Liver (tissue), 9 donors: ENCODE data around the gene KRTAP22-1. TPM values are rescaled to one million over a fixed set of nuclear protein-coding genes. Genes with fewer than 3 reads are reported as not detected.

Source experiments
- DNase-seq: peaks from one replicate; pipeline ENCODE4 v3.0.0-alpha.2; 2017; ENCODE audit warnings: low spot score
- H3K27ac ChIP-seq, 2 donors: one replicate each; pipeline ENCODE4 v1.7.0; 2013; ENCODE audit warnings: inconsistent platforms in 2 of 2, low read length in 2 of 2, control low read depth in 1 of 2, low read depth in 1 of 2, mild to moderate bottlenecking in 1 of 2
- H3K27me3 ChIP-seq, 4 donors: one replicate each; pipeline versions ENCODE4 v1.6.1 to v1.7.0; 2013; ENCODE audit warnings: low read length in 3 of 4, inconsistent platforms in 1 of 4, mild to moderate bottlenecking in 1 of 4, moderate library complexity in 1 of 4; ENCODE audit not compliant: control insufficient read depth in 4 of 4, insufficient read depth in 4 of 4
- H3K36me3 ChIP-seq, 4 donors: one replicate each; pipeline versions ENCODE4 v1.6.1 to v1.7.0; 2013; ENCODE audit warnings: low read length in 3 of 4, mild to moderate bottlenecking in 3 of 4, low read depth in 1 of 4, moderate library complexity in 1 of 4; ENCODE audit not compliant: control insufficient read depth in 4 of 4, insufficient read depth in 3 of 4
- H3K4me1 ChIP-seq, 4 donors: one replicate each; pipeline versions ENCODE4 v1.6.1 to v1.7.0; 2013; ENCODE audit warnings: low read length in 3 of 4, mild to moderate bottlenecking in 3 of 4, moderate library complexity in 1 of 4; ENCODE audit not compliant: control insufficient read depth in 4 of 4, insufficient read depth in 4 of 4
- H3K4me3 ChIP-seq, 3 donors: one replicate each; pipeline versions ENCODE4 v1.6.1 to v1.7.0; 2013; ENCODE audit warnings: low read length in 3 of 3, control low read depth in 1 of 3, low read depth in 1 of 3, mild to moderate bottlenecking in 1 of 3
- H3K9ac ChIP-seq, 2 donors: one replicate each; pipeline ENCODE4 v1.7.0; 2013; ENCODE audit warnings: low read length in 2 of 2, mild to moderate bottlenecking in 2 of 2, moderate library complexity in 2 of 2, control low read depth in 1 of 2, low read depth in 1 of 2
- H3K9me3 ChIP-seq, 4 donors: one replicate each; pipeline versions ENCODE4 v1.6.1 to v1.7.0; 2013; ENCODE audit warnings: low read length in 3 of 4; ENCODE audit not compliant: control insufficient read depth in 4 of 4
- EGR1 ChIP-seq, 2 donors: IDR thresholded peaks; 2 replicates each; pipeline ENCODE4 v1.6.1; 2016 to 2018; ENCODE audit warnings: antibody characterized with exemption in 2 of 2, low read depth in 2 of 2
- FOXA1 ChIP-seq: IDR thresholded peaks from 2 replicates; pipeline ENCODE4 v1.6.1; 2016; ENCODE audit warnings: antibody characterized with exemption
- FOXA2 ChIP-seq: IDR thresholded peaks from 2 replicates; pipeline ENCODE4 v1.6.1; 2016; ENCODE audit warnings: antibody characterized with exemption
- GABPA ChIP-seq, 2 donors: IDR thresholded peaks in 1 of 2; conservative IDR thresholded peaks in 1 of 2; 2 replicates each; pipeline ENCODE4 v1.6.1; 2016; ENCODE audit warnings: antibody characterized with exemption in 2 of 2, mild to moderate bottlenecking in 1 of 2, moderate library complexity in 1 of 2
- HNF4A ChIP-seq, 2 donors: conservative IDR thresholded peaks; 2 replicates each; pipeline ENCODE4 v1.6.1; 2016; ENCODE audit warnings: antibody characterized with exemption in 2 of 2, mild to moderate bottlenecking in 2 of 2
- HNF4G ChIP-seq: IDR thresholded peaks from 2 replicates; pipeline ENCODE4 v1.6.1; 2016; ENCODE audit warnings: antibody characterized with exemption
- JUND ChIP-seq, 2 donors: IDR thresholded peaks; 2 replicates each; pipeline ENCODE4 v1.6.1; 2016; ENCODE audit warnings: antibody characterized with exemption in 2 of 2
- NR2F2 ChIP-seq: IDR thresholded peaks from 2 replicates; pipeline ENCODE4 v1.6.1; 2016; ENCODE audit warnings: antibody characterized with exemption
- RAD21 ChIP-seq, 2 donors: IDR thresholded peaks; 2 replicates each; pipeline ENCODE4 v1.6.1; 2016; ENCODE audit warnings: antibody characterized with exemption in 2 of 2, mild to moderate bottlenecking in 2 of 2
- RXRA ChIP-seq, 2 donors: IDR thresholded peaks; 2 replicates each; pipeline ENCODE4 v1.6.1; 2017 to 2018; ENCODE audit warnings: antibody characterized with exemption in 2 of 2, mild to moderate bottlenecking in 1 of 2
- SP1 ChIP-seq: IDR thresholded peaks from 2 replicates; pipeline ENCODE4 v1.6.1; 2018; ENCODE audit warnings: antibody characterized with exemption, mild to moderate bottlenecking
- TAF1 ChIP-seq: conservative IDR thresholded peaks from 2 replicates; pipeline ENCODE4 v1.6.1; 2016; ENCODE audit warnings: antibody characterized with exemption, mild to moderate bottlenecking
- YY1 ChIP-seq: IDR thresholded peaks from 2 replicates; pipeline ENCODE4 v1.6.1; 2016; ENCODE audit warnings: antibody characterized with exemption, mild to moderate bottlenecking
- WGBS: extraction: QIAGEN DNeasy Blood & Tissue Kit; methylation state at CpG from one replicate; pipeline ENCODE4 v1.1.7; 2013; 5-methylcytosine and 5-hydroxymethylcytosine counted together
- polyA plus RNA-seq, 2 donors: library from polyadenylated mRNA; stranded (reverse) in 1 of 2; unstranded in 1 of 2; fragments of 200-250 nt in 1 of 2; fragments of >200 nt in 1 of 2; fragmentation: Nextera tagmentation in 1 of 2; extraction: Ambion mirVana in 1 of 2; gene quantifications; one replicate each; pipeline versions ENCODE4 v1.2.1 to v1.2.3, GENCODE V29; 2013 to 2015
- total RNA-seq, 2 donors: library from RNA; depleted of rRNA; stranded (reverse); fragments of >200 nt; gene quantifications; one replicate each; pipeline ENCODE4 v1.2.3, GENCODE V29; 2014
- TF ChIP-seq, protein P1 (sequence below): fragments of 150-350 bp; IDR thresholded peaks from 2 replicates; pipeline ENCODE4 v1.5.1; 2017; ENCODE audit warnings: improper control_type of control experiment, low read depth, low read length; ENCODE audit not compliant: missing input control
- TF ChIP-seq, protein P2 (sequence below): IDR thresholded peaks from 2 replicates; pipeline ENCODE4 v1.6.1; 2016; ENCODE audit warnings: antibody characterized with exemption
- TF ChIP-seq, protein P3 (sequence below): IDR thresholded peaks from 2 replicates; pipeline ENCODE4 v1.6.1; 2016; ENCODE audit warnings: antibody characterized with exemption, mild to moderate bottlenecking
- TF ChIP-seq, protein P4 (sequence below): IDR thresholded peaks from 2 replicates; pipeline ENCODE4 v1.6.1; 2016; ENCODE audit warnings: antibody characterized with exemption
- TF ChIP-seq, protein P5 (sequence below): IDR thresholded peaks from 2 replicates; pipeline ENCODE4 v1.6.1; 2016; ENCODE audit warnings: antibody characterized with exemption
- donor health status: healthy.
- donor health status: healthy.
- donor health status: healthy.
- donor health status: healthy.
- donor health status: healthy.

The KRTAP22-1 gene
- total RNA-seq (not detected), polyA plus RNA-seq (not detected)

DNA sequence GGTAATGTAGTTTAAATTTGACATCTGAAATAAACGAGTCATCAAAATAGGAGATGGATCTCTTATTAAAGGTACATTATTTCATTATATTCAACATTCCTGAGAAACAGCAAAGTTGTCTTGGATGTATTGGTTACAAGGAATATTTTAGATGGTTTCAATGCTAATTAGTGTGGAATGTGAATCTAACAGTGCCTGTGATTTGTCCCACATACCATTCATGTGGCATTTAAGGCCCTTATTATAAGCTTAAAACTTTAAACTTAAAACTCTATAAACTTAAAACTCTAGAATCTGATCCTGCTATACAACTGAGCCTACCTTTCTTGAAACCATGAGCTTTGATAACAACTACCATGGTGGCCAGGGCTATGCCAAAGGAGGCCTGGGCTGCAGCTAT, at the start of gene KRTAP22-1:
KRTAP22-1 (plus strand) TSS at position 301 of the 400 bp plus-strand sequence.
- Histone ChIP-seq H3K4me1 (no peaks in the 10 kb centered on the region), H3K27me3 (no peaks in the 10 kb centered on the region), H3K9ac (no peak within 1 kb of the TSS), H3K36me3 (no peaks in the 10 kb centered on the region), H3K27ac (no peak within 1 kb of the TSS), H3K4me3 (no peak within 1 kb of the TSS), H3K9me3 (no peaks in the 10 kb centered on the region)
- 63% methylated on average over 1 of the region's 1 CpG for WGBS
- no peak for DNase-seq
- TF ChIP-seq, protein P1, sequence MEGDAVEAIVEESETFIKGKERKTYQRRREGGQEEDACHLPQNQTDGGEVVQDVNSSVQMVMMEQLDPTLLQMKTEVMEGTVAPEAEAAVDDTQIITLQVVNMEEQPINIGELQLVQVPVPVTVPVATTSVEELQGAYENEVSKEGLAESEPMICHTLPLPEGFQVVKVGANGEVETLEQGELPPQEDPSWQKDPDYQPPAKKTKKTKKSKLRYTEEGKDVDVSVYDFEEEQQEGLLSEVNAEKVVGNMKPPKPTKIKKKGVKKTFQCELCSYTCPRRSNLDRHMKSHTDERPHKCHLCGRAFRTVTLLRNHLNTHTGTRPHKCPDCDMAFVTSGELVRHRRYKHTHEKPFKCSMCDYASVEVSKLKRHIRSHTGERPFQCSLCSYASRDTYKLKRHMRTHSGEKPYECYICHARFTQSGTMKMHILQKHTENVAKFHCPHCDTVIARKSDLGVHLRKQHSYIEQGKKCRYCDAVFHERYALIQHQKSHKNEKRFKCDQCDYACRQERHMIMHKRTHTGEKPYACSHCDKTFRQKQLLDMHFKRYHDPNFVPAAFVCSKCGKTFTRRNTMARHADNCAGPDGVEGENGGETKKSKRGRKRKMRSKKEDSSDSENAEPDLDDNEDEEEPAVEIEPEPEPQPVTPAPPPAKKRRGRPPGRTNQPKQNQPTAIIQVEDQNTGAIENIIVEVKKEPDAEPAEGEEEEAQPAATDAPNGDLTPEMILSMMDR, result no peak
- TF ChIP-seq FOXA2, result no peak
- TF ChIP-seq, protein P2, sequence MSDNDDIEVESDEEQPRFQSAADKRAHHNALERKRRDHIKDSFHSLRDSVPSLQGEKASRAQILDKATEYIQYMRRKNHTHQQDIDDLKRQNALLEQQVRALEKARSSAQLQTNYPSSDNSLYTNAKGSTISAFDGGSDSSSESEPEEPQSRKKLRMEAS, result no peak
- no peak for TF ChIP-seq JUND (IDR thresholded peaks at IDR 0.05)

DNA sequence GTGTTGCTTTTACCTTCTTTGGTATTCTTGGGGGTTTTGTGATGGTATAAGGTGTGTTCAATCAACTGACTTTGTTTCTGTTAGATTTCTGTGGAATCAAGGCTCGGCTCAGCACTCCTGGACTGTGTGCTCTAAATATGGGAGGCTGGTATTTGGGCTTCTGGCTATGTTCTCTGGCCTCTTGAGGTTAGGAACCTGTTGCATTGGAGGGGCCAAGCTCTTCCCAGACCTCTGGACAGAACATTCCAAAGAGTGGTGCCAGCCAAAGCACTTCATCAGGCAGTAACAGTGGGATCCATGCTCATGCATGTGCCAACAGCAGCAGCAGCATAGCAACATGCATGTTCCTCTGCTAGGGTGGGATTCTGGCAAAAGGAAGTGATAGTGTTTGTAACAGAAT, 48.1 kb upstream of the KRTAP22-1 start:
- no peak for DNase-seq
- Histone ChIP-seq H3K9me3 (no peaks in the 10 kb centered on the region), H3K27ac (no peak overlapping the region), H3K36me3 (no peaks in the 10 kb centered on the region), H3K9ac (no peak overlapping the region), H3K27me3 (no peaks in the 10 kb centered on the region), H3K4me3 (no peak overlapping the region), H3K4me1 (no peaks in the 10 kb centered on the region)
- WGBS, result 42% methylated on average over 1 of the region's 1 CpG
- TF ChIP-seq NR2F2, result no peak
- TF ChIP-seq FOXA1, result no peak
- no peak for TF ChIP-seq GABPA (IDR thresholded peaks at IDR 0.05 in 1 of 2, conservative IDR thresholded peaks at IDR 0.05 in 1 of 2)
- no peak for TF ChIP-seq EGR1 (IDR thresholded peaks at IDR 0.05; ENCODE audit: low read depth in 2 of 2)
- no peak for TF ChIP-seq HNF4A (conservative IDR thresholded peaks at IDR 0.05)
- TF ChIP-seq, protein P3, sequence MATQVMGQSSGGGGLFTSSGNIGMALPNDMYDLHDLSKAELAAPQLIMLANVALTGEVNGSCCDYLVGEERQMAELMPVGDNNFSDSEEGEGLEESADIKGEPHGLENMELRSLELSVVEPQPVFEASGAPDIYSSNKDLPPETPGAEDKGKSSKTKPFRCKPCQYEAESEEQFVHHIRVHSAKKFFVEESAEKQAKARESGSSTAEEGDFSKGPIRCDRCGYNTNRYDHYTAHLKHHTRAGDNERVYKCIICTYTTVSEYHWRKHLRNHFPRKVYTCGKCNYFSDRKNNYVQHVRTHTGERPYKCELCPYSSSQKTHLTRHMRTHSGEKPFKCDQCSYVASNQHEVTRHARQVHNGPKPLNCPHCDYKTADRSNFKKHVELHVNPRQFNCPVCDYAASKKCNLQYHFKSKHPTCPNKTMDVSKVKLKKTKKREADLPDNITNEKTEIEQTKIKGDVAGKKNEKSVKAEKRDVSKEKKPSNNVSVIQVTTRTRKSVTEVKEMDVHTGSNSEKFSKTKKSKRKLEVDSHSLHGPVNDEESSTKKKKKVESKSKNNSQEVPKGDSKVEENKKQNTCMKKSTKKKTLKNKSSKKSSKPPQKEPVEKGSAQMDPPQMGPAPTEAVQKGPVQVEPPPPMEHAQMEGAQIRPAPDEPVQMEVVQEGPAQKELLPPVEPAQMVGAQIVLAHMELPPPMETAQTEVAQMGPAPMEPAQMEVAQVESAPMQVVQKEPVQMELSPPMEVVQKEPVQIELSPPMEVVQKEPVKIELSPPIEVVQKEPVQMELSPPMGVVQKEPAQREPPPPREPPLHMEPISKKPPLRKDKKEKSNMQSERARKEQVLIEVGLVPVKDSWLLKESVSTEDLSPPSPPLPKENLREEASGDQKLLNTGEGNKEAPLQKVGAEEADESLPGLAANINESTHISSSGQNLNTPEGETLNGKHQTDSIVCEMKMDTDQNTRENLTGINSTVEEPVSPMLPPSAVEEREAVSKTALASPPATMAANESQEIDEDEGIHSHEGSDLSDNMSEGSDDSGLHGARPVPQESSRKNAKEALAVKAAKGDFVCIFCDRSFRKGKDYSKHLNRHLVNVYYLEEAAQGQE, result no peak
- TF ChIP-seq FOXA2, result no peak
- TF ChIP-seq, protein P1, result no peak
- TF ChIP-seq SP1, result no peak
- TF ChIP-seq, protein P2, result no peak
- TF ChIP-seq RXRA (IDR thresholded peaks at IDR 0.05), result no peak
- TF ChIP-seq HNF4G, result no peak
- TF ChIP-seq, protein P4, sequence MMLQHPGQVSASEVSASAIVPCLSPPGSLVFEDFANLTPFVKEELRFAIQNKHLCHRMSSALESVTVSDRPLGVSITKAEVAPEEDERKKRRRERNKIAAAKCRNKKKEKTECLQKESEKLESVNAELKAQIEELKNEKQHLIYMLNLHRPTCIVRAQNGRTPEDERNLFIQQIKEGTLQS, result no peak
- TF ChIP-seq RAD21 (IDR thresholded peaks at IDR 0.05), result no peak
- TF ChIP-seq, protein P5, sequence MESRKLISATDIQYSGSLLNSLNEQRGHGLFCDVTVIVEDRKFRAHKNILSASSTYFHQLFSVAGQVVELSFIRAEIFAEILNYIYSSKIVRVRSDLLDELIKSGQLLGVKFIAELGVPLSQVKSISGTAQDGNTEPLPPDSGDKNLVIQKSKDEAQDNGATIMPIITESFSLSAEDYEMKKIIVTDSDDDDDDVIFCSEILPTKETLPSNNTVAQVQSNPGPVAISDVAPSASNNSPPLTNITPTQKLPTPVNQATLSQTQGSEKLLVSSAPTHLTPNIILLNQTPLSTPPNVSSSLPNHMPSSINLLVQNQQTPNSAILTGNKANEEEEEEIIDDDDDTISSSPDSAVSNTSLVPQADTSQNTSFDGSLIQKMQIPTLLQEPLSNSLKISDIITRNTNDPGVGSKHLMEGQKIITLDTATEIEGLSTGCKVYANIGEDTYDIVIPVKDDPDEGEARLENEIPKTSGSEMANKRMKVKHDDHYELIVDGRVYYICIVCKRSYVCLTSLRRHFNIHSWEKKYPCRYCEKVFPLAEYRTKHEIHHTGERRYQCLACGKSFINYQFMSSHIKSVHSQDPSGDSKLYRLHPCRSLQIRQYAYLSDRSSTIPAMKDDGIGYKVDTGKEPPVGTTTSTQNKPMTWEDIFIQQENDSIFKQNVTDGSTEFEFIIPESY, result no peak
- no peak for TF ChIP-seq TAF1
- TF ChIP-seq JUND (IDR thresholded peaks at IDR 0.05), result no peak
- TF ChIP-seq YY1, result no peak
